ENCODE measurements around the gene NARS2. TPM values are rescaled to one million over a fixed set of nuclear protein-coding genes. Genes with fewer than 3 reads are reported as not detected.
A peak's percentile ranks its signal among the peaks of the same experiment; 100 is the strongest.
"Not testable (repeated sequence)": the region's sequence is repeated elsewhere in the genome, so short reads cannot be mapped to it uniquely, and the experiment has no call there.

Gene NARS2
- total RNA-seq, 3 donors from 2014 or later (not counting 1 experiment from before 2014, with no cell fraction given): 6.5 to 9.6 (median 8.8) TPM

DNA sequence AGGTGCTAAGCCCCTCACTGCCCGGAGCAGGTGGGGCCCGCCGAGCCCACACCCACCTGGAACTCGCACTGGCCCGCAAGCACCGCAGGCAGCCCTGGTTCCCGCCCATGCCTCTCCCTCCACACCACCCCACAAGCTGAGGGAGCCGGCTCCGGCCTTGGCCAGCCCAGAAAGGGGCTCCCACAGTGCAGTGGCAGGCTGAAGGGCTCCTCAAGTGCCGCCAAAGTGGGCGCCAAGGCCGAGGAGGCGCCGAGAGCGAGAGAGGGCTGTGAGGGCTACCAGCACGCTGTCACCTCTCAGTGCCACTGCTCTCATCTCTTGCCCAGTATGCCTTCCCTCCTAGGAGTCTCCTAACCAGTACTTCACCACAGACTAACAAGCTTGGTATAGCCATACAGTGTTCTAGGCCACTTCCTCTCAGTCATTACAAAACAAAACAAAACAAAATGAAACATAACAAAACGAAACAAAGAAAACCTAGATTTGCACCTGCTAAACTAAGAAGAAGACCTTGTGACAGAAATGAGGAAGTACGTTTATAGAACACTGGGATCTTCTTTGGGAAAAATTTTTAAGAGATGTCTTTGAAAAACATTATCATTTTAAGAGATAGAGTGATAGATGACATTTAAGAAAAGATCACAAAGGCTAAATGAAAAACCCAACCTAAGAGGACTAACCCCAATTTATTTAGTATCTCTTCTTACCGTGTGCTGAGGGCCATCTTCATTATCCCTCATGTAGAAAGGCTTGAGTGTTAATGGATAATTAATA, 109.3 kb downstream of the NARS2 start:
- peaks cover 10 to 11% of the 10 kb centered on the region in 2 donors for H3K4me1 Mint-ChIP-seq
- peak overlapping the region; percentile 86 to 91 for H3K27ac Mint-ChIP-seq
- WGBS (ENCODE audit: insufficient coverage): 29% methylated on average over 16 of the region's 19 CpGs
- peaks cover 11% of the 10 kb centered on the region for H3K4me1 ChIP-seq (ENCODE audit: control insufficient read depth, insufficient read depth, low read length)
- intact Hi-C loops (cut with micrococcal nuclease): loop anchor here (1.0 kb wide), 1 partner anchor 109 kb away; the partner anchor contains the start of gene NARS2
- H3K9me3 ChIP-seq (ENCODE audit: control insufficient read depth, insufficient read depth, low read length): no peaks in the 10 kb centered on the region
- peak overlapping the region; percentile 61 for H3K4me3 Mint-ChIP-seq
- DNase-seq (peak; percentile 41 to 64), ATAC-seq (peak; percentile 97 to 100 (median 98))
- no peaks in the 10 kb centered on the region for H3K27me3 Mint-ChIP-seq (ENCODE audit: low read depth in 2 of 2)
- peak overlapping the region; percentile 92 for H3K27ac ChIP-seq (ENCODE audit: low read length)
- no peak for TF ChIP-seq CTCF (IDR thresholded peaks at IDR 0.05)
- no peaks in the 10 kb centered on the region for H3K9me3 Mint-ChIP-seq
- no peaks in the 10 kb centered on the region for H3K36me3 ChIP-seq (ENCODE audit: control insufficient read depth, insufficient read depth, low read length)
- no peaks in the 10 kb centered on the region for H3K27me3 ChIP-seq (ENCODE audit: control insufficient read depth, insufficient read depth, low read length)
- peaks cover 11% of the 10 kb centered on the region for H3K36me3 Mint-ChIP-seq
- H3K4me3 ChIP-seq (ENCODE audit: low read length): peak overlapping the region; percentile 32

DNA sequence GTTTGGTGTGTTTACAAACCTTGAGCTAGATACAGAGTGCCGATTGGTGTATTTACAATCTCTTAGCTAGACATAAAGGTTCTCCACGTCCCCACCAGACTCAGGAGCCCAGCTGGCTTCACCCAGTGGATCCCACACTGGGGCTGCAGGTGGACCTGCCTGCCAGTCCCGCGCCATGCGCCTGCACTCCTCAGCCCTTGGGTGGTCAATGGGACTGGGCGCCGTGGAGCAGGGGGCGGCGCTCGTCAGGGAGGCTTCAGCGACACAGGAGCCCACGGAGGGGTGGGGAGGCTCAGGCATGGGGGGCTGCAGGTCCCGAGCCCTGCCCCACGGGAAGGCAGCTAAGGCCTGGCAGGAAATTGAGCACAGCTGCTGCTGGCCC, 109.9 kb downstream of the NARS2 start:
- not testable (repeated sequence) for DNase-seq; ATAC-seq; H3K9me3 Mint-ChIP-seq; H3K27me3 ChIP-seq (ENCODE audit: control insufficient read depth, insufficient read depth, low read length); H3K27me3 Mint-ChIP-seq (ENCODE audit: low read depth in 2 of 2); H3K36me3 ChIP-seq (ENCODE audit: control insufficient read depth, insufficient read depth, low read length); H3K9me3 ChIP-seq (ENCODE audit: control insufficient read depth, insufficient read depth, low read length); H3K4me3 Mint-ChIP-seq; H3K4me3 ChIP-seq (ENCODE audit: low read length)
- H3K27ac Mint-ChIP-seq: peak overlapping the region; percentile 22 to 86
- H3K36me3 Mint-ChIP-seq: peaks cover 13% of the 10 kb centered on the region
- Histone ChIP-seq H3K27ac (ENCODE audit: low read length) (peak overlapping the region; percentile 92), H3K4me1 (ENCODE audit: control insufficient read depth, insufficient read depth, low read length) (peaks cover 11% of the 10 kb centered on the region)
- peaks cover 10 to 11% of the 10 kb centered on the region in 2 donors for H3K4me1 Mint-ChIP-seq
- intact Hi-C loops (cut with micrococcal nuclease): loop anchor here (1.0 kb wide), 1 partner anchor 110 kb away; the partner anchor contains the start of gene NARS2
- WGBS (ENCODE audit: insufficient coverage): 79% methylated on average over 14 of the region's 14 CpGs

- Mint-ChIP-seq H3K4me1 (peaks cover 4% of the 10 kb centered on the region in 2 donors), H3K27me3 (ENCODE audit: low read depth in 2 of 2) (no peaks in the 10 kb centered on the region), H3K4me3 (no peak overlapping the region), H3K36me3 (peaks cover 19% of the 10 kb centered on the region), H3K9me3 (no peaks in the 10 kb centered on the region), H3K27ac (no peak overlapping the region)
- no peak overlapping the region for H3K4me3 ChIP-seq (ENCODE audit: low read length)
- intact Hi-C loops (cut with micrococcal nuclease): no loop called here
- H3K36me3 ChIP-seq (ENCODE audit: control insufficient read depth, insufficient read depth, low read length): no peaks in the 10 kb centered on the region
- ATAC-seq (no peak), DNase-seq (no peak)
- 89% methylated on average over 1 of the region's 1 CpG for WGBS (ENCODE audit: insufficient coverage)
- H3K27ac ChIP-seq (ENCODE audit: low read length): no peak overlapping the region
- no peaks in the 10 kb centered on the region for H3K27me3 ChIP-seq (ENCODE audit: control insufficient read depth, insufficient read depth, low read length)
- no peaks in the 10 kb centered on the region for H3K9me3 ChIP-seq (ENCODE audit: control insufficient read depth, insufficient read depth, low read length)
- no peak for TF ChIP-seq CTCF (IDR thresholded peaks at IDR 0.05)
- H3K4me1 ChIP-seq (ENCODE audit: control insufficient read depth, insufficient read depth, low read length): peaks cover 11% of the 10 kb centered on the region
These were observed 114.2 kb downstream of the NARS2 start for GRCh38 chr11:78460471-78460870.

DNA sequence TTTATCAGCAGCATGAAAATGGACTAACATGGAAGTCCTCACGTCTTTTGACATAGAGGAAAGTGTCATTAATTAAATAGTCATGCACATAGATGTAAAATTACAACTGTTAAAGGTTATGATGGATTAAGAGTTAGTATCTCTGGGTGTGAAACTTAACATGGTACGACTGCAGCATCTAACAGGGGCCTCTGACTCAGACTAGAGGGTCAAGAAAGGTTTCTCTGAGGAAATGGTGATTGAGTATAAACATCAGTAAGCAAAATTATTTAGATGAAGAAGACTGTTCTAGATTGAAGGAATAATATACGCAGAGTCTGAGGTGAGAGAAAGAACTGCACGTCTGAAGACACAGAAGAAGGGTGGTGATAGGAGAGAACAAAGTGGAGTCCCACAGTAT, 114.9 kb downstream of the NARS2 start:
- H3K36me3 Mint-ChIP-seq: peaks cover 19% of the 10 kb centered on the region
- no peak overlapping the region for H3K27ac ChIP-seq (ENCODE audit: low read length)
- no peak overlapping the region for H3K4me3 Mint-ChIP-seq
- H3K4me1 ChIP-seq (ENCODE audit: control insufficient read depth, insufficient read depth, low read length): peaks cover 4% of the 10 kb centered on the region
- no peaks in the 10 kb centered on the region for H3K36me3 ChIP-seq (ENCODE audit: control insufficient read depth, insufficient read depth, low read length)
- no peaks in the 10 kb centered on the region for H3K27me3 Mint-ChIP-seq (ENCODE audit: low read depth in 2 of 2)
- 94% methylated on average over 4 of the region's 4 CpGs for WGBS (ENCODE audit: insufficient coverage)
- no peak for ATAC-seq
- DNase-seq: no peak
- H3K4me1 Mint-ChIP-seq: no peaks in the 10 kb centered on the region
- no peaks in the 10 kb centered on the region for H3K9me3 ChIP-seq (ENCODE audit: control insufficient read depth, insufficient read depth, low read length)
- H3K9me3 Mint-ChIP-seq: no peaks in the 10 kb centered on the region
- TF ChIP-seq CTCF (IDR thresholded peaks at IDR 0.05): no peak
- no peaks in the 10 kb centered on the region for H3K27me3 ChIP-seq (ENCODE audit: control insufficient read depth, insufficient read depth, low read length)
- intact Hi-C loops (cut with micrococcal nuclease): no loop called here
- H3K27ac Mint-ChIP-seq: no peak overlapping the region
- no peak overlapping the region for H3K4me3 ChIP-seq (ENCODE audit: low read length)

Data from natural killer cell (primary cell).